Calu3 (cell line): ENCODE measurements around the gene METTL24. TPM values are rescaled to one million over a fixed set of nuclear protein-coding genes. Genes with fewer than 3 reads are reported as not detected.

Experiments used
- BruUV-seq: library from RNA; stranded (reverse); fragments of 400-500 nt; replicated peaks from 2 replicates; lab custom pipeline; 2021; lab: Mats Ljungman, UMichigan
- CTCF ChIA-PET: fragments of 300-600 bp; sonication (Branson Sonifier 250); formaldehyde crosslinking; loops from one replicate; lab custom pipeline; 2022; ENCODE audit warnings: antibody characterized with exemption; lab: Charles Lee
- DNase-seq: peaks from one replicate; pipeline ENCODE4 v3.0.0; 2022
- H3K27ac Mint-ChIP-seq: one replicate; pipeline ENCODE4 v1.8.0; 2022; ENCODE audit warnings: mixed read lengths; ENCODE audit not compliant: unreplicated experiment
- H3K27me3 Mint-ChIP-seq: one replicate; pipeline ENCODE4 v1.8.0; 2022; ENCODE audit warnings: mixed read lengths; ENCODE audit not compliant: unreplicated experiment
- H3K36me3 Mint-ChIP-seq: one replicate; pipeline ENCODE4 v1.8.0; 2022; ENCODE audit warnings: mild to moderate bottlenecking, moderate library complexity, mixed read lengths; ENCODE audit not compliant: insufficient read depth, unreplicated experiment
- H3K4me1 Mint-ChIP-seq: one replicate; pipeline ENCODE4 v1.8.0; 2022; ENCODE audit warnings: mild to moderate bottlenecking, low read depth, mixed read lengths; ENCODE audit not compliant: unreplicated experiment
- H3K4me3 Mint-ChIP-seq: one replicate; pipeline ENCODE4 v1.8.0; 2022; ENCODE audit warnings: mild to moderate bottlenecking, low read depth, moderate library complexity, mixed read lengths; ENCODE audit not compliant: unreplicated experiment
- H3K9me3 Mint-ChIP-seq: one replicate; pipeline ENCODE4 v1.8.0; 2022; ENCODE audit warnings: low read depth, mixed read lengths; ENCODE audit not compliant: unreplicated experiment
- CTCF ChIP-seq: fragments of 200-600 bp; IDR thresholded peaks from one replicate; pipeline ENCODE4 v1.8.0; 2022; ENCODE audit warnings: antibody characterized with exemption; ENCODE audit not compliant: unreplicated experiment
- intact Hi-C: fragments of 100-400 bp; cut with micrococcal nuclease; formaldehyde crosslinking; loops from one replicate; pipeline ENCODE4 v1.10.0; 2022; ENCODE audit not compliant: unreplicated experiment
- total RNA-seq: library from RNA; stranded (reverse); gene quantifications from 2 replicates; pipeline ENCODE4 v1.2.3, GENCODE V29; 2022

METTL24 gene
- total RNA-seq, 1 experiment from 2014 or later, result not detected

GRCh38 chr6:110331390-110331789, 26.8 kb downstream of the METTL24 start:
- Mint-ChIP-seq H3K36me3 (no peaks in the 10 kb centered on the region), H3K4me1 (no peaks in the 10 kb centered on the region), H3K4me3 (no peak overlapping the region), H3K27ac (no peak overlapping the region), H3K9me3 (no peaks in the 10 kb centered on the region), H3K27me3 (peaks cover 1% of the 10 kb centered on the region)
- no TSS peak for BruUV-seq
- TF ChIP-seq CTCF, result no peak
- intact Hi-C loops, result no loop called here
- CTCF ChIA-PET, result interaction anchor here (0.7 kb wide), 1 partner anchor 1707 kb away, joined by 3 read pairs; no protein-coding TSS in a partner anchor
- DNase-seq, result no peak

GRCh38 chr6:110329714-110330436, 28.3 kb downstream of the METTL24 start:
- H3K27ac Mint-ChIP-seq, result no peak overlapping the region
- H3K4me1 Mint-ChIP-seq, result no peaks in the 10 kb centered on the region
- CTCF ChIA-PET, result no interaction called here
- H3K9me3 Mint-ChIP-seq, result no peaks in the 10 kb centered on the region
- TF ChIP-seq CTCF, result no peak
- H3K36me3 Mint-ChIP-seq, result no peaks in the 10 kb centered on the region
- intact Hi-C loops, result no loop called here
- H3K27me3 Mint-ChIP-seq, result no peaks in the 10 kb centered on the region
- peak; percentile 9 for DNase-seq
- BruUV-seq, result no TSS peak
- peak overlapping the region; percentile 27 for H3K4me3 Mint-ChIP-seq

GRCh38 chr6:110329348-110329713, 28.8 kb downstream of the METTL24 start:
- Mint-ChIP-seq H3K9me3 (no peaks in the 10 kb centered on the region), H3K27me3 (no peaks in the 10 kb centered on the region), H3K4me1 (no peaks in the 10 kb centered on the region), H3K4me3 (peak overlapping the region; percentile 27), H3K36me3 (no peaks in the 10 kb centered on the region), H3K27ac (no peak overlapping the region)
- CTCF ChIA-PET, result interaction anchor here (0.6 kb wide), 1 partner anchor 124 kb away, joined by 7 read pairs; no protein-coding TSS in a partner anchor
- TF ChIP-seq CTCF, result no peak
- BruUV-seq, result no TSS peak
- intact Hi-C loops, result no loop called here
- DNase-seq, result no peak

GRCh38 chr6:110328259-110328658, 29.9 kb downstream of the METTL24 start:
- no TSS peak for BruUV-seq
- Mint-ChIP-seq H3K36me3 (no peaks in the 10 kb centered on the region), H3K4me3 (no peak overlapping the region), H3K4me1 (no peaks in the 10 kb centered on the region), H3K27ac (no peak overlapping the region), H3K9me3 (no peaks in the 10 kb centered on the region), H3K27me3 (no peaks in the 10 kb centered on the region)
- no peak for TF ChIP-seq CTCF
- CTCF ChIA-PET, result no interaction called here
- intact Hi-C loops, result no loop called here
- no peak for DNase-seq
